GM18517 (cell line): ENCODE measurements around the gene USP5.

Experiments
- ATAC-seq: cut with Tn5 transposase; IDR thresholded peaks from one replicate; pipeline ENCODE4 v1.9.1; 2021; ENCODE audit warnings: mild to moderate bottlenecking, moderate library complexity; ENCODE audit not compliant: unreplicated experiment

USP5 gene

DNA sequence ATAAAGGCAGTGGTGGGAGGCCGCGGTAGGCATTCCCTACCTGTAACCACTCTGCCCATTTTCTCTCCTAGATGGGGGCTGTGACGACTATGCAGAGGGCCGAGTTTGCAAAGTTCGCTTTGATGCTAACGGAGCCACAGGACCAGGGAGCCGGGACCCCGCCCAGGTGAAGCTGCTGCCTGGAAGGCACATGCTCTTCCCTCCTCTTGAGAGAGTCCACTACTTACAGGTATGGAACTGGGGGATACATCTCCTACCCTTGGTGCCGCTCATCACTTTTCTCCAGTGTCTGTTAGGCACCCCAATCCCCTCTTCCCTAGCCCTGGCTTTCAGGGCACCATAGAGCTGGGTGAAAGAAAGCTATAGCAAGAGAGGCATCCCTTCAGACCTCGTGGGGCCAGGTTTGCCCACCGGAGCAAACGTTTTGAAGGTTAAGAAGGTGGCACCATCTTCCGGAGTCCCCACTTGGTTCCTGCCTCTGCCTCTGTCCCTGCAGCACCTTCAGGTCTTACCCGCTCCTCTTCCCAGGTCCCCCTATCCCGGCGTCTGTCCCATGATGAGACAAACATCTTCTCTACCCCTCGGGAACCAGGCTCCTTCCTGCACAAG is 25.7 kb upstream of the USP5 start:
- ATAC-seq: no peak

DNA sequence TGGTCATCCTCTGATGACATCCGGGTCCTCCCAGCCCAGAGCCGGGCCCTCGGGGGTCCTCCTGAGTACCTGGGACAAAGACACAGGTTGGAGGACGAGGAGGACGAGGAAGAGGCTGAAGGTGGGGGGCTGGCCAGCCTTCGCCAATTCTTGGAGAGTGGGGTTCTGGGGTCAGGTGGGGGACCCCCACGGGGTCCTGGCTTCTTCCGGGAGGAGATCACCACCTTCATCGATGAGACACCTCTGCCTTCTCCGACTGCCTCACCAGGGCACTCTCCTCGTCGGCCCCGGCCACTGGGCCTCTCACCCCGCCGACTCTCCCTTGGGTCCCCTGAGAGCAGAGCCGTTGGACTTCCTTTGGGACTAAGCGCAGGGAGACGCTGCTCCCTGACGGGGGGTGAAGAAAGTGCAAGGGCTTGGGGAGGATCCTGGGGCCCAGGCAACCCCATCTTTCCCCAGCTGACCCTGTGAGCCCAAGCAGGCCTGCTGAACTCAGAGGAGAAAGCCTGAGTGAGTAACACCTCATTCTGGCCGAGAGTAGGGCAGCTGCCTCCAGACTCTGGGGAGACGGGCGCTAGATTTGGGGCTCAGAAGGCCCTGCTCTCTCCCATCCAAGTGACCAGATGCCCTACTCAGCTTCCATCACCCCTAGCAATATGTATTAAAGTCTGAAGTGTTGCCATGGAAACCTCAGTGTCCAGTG is 25.1 kb upstream of the USP5 start:
- no peak for ATAC-seq

DNA sequence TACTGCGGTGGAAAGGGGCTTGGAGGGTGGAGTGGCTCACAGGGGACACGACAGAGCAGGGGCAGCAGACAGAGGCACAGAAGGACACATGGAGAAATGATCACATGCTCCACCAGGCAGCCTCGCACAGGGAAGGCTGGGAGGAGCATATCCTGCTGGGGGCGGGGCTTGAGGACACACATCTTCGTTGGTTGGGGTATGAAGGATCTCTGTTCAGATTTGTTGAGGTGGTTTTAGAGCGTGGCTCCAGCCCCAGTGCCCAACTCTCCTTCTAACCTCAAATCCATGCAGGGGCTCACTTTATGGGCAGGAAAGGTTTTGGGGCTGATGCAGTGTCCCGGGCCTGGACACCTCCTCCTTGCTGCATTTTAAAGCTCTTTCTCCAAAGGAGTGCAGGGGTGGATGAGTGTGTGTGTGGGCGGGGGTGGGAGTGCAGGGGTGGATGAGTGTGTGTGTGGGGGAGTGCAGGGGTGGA is 24.5 kb upstream of the USP5 start:
- no peak for ATAC-seq

DNA sequence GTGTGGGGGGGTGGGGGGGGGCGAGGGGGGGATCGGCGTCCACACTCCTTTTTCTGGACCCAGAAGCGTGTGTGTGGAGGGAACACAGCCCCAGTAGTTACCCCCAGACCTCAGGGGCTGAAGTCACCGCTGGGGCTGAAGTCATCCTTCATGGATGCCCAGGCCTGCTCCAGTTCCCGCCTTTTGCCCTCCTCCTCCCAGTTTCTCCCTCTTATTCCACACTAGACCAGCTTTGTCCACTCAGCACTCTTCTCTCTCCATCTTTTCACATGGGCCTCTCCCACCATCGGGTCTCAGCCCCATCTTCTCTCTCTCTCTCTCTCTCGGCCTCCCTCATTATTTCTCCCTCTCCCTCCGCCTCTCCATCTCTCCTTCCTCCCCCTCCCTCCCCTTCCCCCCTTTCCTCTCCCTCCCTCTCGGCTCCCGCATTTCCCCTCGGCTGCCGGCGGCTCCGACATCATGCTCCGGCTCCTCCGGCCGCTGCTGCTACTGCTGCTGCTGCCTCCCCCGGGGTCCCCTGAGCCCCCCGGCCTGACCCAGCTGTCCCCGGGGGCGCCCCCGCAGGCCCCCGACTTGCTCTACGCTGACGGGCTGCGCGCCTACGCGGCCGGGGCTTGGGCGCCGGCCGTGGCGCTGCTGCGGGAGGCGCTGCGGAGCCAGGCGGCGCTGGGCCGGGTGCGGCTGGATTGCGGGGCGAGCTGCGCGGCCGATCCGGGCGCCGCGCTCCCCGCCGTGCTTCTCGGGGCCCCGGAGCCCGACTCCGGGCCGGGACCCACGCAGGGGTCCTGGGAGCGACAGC is 23.8 kb upstream of the USP5 start, which contains the start of gene P3H3:
Gene P3H3 (plus strand): TSS at position 426 of the 799 bp plus-strand sequence. CDS start 34 bp downstream, at position 460.
- ATAC-seq: no peak

DNA sequence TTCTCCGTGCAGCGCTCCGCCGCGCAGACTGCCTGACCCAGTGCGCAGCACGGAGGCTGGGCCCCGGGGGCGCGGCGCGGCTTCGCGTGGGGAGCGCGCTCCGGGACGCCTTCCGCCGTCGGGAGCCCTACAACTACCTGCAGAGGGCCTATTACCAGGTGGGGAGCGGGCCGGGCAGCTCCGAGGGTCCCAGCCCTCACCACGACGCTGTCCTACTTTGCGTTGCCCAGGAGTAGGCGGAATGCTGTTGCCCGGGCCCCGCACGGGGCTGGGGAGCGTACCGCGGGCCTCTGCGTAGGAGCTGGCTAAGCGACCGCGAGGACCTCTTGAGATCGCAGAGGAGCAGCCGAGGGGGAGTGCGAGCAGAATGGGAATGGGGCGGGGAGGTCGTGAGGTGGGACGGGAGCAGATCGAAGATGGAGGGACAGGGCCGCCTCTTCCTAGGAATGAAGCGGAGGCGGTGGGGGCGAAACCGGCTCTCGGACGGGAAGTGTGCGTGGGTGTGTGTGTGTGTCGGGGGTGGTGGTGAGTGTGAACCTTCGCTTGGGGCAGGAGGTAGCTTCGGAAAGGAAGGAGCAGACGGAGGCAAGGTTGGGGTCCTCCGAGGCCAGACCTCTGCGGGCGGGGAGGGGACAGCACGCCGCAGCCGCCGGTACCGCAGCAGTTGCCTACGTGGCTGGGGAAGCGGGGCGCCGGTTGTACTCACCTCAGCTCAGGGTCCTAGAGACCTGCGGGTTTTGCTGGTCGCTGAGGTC is 23.0 kb upstream of the USP5 start:
- no peak for ATAC-seq

DNA sequence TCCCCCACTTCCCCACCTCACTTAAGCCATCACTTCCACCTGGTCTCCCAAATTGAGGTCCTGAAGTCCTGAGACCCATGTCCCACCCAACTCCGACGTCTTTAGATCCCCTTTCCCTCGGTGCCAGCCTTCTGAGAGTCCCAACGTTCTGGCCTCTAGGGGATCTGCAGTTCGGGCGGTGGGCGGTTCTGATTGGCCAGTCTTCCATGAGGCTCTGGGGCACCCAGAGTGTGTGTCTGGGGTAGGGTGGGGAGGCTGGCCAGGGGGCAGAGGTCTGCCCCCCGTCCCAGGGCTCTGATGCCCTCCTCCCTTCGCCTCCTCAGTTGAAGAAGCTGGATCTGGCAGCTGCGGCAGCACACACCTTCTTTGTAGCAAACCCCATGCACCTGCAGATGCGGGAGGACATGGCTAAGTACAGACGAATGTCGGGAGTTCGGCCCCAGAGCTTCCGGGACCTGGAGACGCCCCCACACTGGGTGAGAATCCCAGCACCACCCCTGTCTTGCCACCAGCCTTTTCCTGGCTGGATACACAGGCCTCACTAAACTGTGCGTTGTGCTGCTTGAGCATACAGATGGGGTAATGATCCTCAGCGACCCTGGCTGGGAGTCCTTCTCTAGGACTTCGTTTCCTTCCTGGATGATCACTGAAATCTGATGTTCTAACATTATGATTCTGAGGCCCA is 22.3 kb upstream of the USP5 start:
- ATAC-seq: no peak

DNA sequence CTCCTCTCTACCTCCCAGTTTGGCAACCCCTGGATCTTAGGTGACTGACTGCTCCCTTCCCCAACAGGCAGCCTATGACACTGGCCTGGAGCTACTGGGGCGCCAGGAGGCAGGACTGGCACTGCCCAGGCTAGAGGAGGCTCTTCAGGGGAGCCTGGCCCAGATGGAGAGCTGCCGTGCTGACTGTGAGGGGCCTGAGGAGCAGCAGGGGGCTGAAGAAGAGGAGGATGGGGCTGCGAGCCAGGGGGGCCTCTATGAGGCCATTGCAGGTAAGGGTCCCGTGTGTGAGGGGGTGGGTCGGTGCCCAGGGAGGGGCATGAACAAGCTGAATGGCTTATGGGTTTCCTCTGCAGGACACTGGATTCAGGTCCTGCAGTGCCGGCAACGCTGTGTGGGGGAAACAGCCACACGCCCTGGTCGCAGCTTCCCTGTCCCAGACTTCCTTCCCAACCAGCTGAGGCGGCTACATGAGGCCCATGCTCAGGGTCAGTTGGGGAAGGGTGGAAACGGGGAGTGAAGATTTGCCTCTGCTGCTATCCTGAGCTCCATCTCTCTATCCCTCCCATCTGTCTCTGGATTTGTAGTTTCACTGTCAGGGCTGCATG is 21.6 kb upstream of the USP5 start:
- no peak for ATAC-seq

DNA sequence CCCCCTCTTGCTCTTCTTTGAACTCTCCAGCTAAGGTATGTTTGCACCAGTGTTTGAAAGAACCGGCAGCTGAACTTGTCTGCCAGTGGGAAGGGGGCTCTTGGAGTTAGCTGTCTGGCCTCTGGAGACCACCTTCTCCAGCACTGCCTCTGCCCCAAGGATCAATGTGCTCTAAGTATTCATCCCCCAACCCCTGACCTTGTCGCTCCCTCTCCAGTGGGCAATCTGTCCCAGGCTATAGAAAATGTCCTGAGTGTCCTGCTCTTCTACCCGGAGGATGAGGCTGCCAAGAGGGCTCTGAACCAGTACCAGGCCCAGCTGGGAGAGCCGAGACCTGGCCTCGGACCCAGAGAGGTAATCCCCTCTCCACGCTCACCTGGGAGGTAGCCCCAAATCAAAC is 21.0 kb upstream of the USP5 start:
- ATAC-seq: no peak

DNA sequence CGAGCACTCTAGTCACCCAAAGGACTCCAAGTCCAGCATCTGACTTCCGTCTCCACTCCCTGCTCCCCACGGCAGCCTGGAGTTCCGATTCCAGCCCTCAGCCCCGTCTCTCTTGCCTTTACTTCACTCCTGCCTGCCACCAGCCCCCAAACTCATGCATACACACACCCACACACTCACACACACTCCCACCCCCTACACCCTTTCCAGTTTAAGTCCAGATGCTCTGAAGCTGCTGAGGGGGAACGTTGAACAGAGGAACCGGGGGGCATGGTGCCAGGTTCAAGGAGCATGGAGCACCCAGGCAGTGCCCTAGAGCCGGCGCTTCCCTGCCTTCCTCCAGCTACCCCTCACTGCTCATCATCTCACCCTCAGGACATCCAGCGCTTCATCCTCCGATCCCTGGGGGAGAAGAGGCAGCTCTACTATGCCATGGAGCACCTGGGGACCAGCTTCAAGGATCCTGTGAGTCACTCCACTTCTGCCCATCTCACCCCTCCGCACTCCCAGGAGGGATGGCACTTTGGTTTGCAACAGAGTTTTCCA is 20.4 kb upstream of the USP5 start:
- ATAC-seq: no peak

DNA sequence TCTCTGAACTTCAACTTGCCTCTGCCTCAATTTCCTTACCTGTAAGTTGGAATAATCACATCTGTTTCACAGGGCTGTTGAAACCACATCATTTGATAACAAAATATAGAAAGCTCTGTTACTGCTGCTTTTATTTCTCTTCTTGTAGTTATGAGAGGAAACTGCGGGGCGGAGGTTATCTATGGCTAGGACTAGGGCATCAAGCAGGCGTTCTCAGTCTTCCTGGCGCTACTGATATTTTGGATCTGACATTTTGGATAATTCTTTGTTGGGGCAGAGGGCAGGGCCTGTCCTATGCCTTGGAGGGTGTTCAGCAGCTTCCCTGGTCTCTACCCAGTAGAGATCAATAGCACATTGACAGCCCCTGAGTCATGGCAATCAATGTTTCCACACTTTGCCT is 19.8 kb upstream of the USP5 start:
- ATAC-seq: no peak

DNA sequence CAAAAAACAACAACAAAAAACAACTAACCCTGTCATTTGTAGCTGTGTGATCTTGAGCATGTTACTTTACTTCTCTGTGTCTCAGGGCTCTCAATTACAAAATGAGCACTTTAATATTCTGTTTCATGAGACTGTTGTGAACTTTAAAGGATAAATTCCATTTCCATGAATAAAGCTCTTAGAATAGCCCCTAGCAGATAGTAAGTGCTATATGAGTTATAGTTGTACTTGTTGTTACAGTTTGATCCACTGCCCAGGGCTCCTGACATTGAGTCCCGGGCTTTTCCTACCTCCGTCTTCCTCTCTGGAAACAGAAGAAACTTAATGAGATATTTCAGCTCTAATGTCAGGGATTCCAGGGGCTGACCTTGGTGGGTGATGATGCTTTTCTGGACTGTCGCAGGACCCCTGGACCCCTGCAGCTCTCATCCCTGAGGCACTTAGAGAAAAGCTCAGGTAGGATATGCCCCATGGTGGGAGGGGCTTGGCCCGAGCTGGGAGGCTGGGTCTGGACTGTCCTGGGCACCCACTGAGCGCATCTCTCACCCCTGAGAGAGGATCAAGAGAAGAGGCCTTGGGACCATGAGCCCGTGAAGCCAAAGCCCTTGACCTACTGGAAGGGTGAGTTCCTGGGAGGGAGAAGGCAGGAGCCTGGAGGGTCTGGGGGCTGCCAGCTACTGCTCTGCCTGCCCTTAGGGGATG is 18.6 kb upstream of the USP5 start:
- no peak for ATAC-seq

DNA sequence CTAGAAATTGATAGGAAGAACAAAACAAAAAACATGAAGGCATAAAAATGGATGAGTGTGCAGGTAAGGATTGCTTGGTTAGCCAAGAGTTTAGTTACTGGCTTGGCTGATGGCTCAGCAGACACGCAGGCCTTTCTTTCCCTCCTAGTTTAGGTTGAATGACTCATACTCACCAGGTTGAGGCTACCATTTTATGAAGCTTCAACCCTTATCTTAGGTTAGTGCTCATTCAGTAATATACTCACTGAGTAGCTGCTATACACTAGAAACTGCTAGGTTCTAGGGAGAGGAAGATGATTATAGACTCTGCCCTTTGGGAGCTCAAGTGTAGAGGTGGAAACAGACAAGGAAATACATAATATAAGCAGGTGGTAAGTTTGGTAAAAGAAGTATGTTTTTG is 17.7 kb upstream of the USP5 start:
- no peak for ATAC-seq

DNA sequence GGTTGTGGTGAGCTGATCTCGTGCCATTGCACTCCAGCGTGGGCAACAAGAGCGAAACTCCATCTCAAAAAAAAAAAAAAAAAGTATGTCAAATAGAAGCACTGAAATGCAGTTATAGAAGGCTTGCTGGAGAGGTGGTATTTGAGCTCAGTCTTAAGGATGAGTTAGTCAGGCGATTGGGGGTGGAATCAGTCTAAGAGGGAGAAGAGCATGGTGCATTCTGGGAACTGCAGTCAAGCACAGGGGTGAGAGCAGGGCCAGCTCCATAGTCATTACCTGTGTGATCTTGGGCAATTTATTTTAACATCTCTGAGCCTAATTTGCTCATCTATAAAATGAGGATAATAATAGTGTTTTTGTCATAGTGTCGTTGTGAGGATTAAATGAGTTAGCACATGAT is 17.1 kb upstream of the USP5 start:
- no peak for ATAC-seq

DNA sequence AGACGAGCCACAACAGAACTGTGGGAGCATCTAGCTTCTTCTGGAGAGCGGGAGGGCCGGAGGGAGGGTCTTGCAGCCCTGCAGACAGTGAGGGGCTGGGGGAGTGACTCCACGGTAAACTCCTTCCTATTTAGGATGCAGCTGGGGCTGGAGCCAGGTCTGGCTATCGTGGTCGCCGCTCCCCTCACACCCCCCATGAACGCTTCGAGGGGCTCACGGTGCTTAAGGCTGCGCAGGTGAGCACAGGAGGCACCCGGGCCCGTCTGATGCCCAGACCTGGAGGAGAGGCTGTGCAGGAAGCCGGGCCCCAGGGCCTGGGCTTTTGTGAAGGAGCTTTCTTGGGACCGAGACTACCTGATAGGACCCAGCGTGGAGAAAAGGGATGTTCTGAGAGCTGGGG is 15.1 kb upstream of the USP5 start:
- no peak for ATAC-seq

DNA sequence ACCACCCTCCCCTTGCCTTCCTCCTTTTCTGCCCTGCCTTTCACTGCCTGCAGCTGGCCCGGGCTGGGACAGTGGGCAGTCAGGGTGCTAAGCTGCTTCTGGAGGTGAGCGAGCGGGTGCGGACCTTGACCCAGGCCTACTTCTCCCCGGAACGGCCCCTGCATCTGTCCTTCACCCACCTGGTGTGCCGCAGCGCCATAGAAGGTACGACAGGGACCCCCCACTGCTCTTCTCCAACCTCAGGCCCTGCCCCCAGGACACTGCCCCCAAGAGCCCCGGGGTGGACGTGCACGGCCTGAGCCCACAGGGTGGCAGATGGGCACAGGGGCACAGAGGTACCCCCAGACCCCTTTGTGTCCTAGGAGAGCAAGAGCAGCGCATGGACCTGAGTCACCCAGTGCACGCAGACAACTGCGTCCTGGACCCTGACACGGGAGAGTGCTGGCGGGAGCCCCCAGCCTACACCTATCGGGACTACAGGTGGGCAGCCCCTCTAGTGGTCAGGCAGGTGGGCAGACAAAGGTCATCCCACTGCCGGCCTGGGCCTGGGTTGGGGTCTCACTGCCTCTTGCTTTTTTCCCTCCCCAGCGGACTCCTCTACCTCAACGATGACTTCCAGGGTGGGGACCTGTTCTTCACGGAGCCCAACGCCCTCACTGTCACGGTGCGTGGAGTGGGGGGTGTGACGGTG is 14.4 kb upstream of the USP5 start:
- ATAC-seq: no peak

DNA sequence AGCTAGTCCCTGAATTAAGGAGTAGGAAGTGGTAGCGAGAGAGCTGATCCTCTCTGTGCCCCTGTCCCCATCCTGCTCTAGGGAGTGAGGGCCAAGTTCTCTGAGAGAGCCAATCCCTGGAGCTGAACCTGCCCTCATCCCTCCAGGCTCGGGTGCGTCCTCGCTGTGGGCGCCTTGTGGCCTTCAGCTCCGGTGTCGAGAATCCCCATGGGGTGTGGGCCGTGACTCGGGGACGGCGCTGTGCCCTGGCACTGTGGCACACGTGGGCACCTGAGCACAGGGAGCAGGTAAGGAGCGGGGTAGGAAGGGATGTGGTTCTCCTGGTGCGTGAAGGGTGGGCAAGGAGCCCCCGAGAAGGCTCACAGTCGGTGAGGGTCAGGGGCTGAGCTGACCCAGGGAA is 13.1 kb upstream of the USP5 start:
- no peak for ATAC-seq

DNA sequence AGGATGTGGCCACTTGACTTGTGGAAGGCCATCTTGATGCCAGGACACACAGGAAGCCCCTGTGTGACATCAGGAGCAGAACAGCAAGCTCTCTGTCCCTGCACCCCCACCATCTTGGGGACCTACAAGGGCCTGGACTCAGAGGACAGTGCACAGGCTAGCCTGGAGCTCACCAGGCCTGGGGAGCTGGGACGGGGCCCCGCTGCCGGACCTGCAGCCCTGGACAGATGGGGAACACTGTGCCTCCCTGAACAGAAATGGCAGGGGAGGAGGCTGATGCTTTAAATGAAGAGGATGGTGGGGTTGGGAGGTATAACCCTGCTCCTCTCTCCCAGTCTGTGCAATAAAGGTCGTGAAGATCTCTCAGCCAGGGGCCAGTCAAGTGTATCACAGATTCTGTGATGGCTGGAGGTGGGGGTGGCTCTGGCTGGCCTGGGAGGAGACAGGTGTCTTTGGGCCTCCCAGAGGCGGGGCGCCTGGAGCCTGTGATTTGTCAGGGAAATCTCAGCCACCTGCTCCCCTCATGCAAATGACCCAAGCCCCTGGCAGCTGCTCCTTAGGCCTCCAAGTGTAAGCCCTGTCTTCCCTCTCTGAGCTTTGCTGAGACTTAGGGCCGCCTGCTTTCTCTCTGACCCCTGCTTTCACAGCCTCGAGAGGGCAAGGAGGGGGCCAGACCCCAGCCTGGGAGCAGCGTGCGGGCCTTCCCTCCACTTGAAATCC is 12.3 kb upstream of the USP5 start:
- peak; percentile 55 for ATAC-seq

DNA sequence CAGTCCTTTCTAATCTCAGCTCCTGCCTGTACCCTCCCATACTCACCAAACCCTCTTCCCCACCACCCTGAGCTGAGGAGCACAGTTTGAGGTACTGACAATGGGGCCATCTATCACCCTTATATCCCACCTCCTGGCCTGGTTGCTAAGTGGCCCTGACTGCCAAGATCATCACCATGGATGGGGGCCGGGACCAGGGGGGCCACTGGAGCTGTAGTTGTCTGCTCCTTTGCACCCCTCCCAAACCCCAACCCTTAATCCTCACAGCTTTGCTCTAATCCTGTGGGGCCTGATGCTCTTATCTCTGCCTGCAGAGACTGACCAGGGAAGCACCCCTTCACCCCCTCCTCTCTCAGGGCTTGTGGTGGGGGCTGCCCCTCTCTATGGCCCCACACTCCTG is 11.6 kb upstream of the USP5 start:
- ATAC-seq: no peak
